Activated B cell treated with CpG ODN at 0.5 μM for 24 hours (primary cell): ENCODE data around the gene COL5A1. TPM values are rescaled to one million over a fixed set of nuclear protein-coding genes. Genes with fewer than 3 reads are reported as not detected.

ENCODE experiments used
- ATAC-seq: fragments of 200-7000 bp; cut with Tn5 transposase; one replicate; pipeline ENCODE4 v1.10.0; 2021; ENCODE audit warnings: low read depth, mild to moderate bottlenecking, moderate library complexity
- CTCF ChIA-PET: fragments of 350-600 bp; sonication (Branson Sonifier 250); formaldehyde crosslinking; loops from one replicate; lab custom pipeline; 2021; ENCODE audit warnings: antibody characterized with exemption; lab: Charles Lee
- POLR2A ChIA-PET: fragments of 350-600 bp; sonication (Branson Sonifier 250); formaldehyde crosslinking; loops from one replicate; lab custom pipeline; 2021; ENCODE audit warnings: antibody characterized with exemption; lab: Charles Lee
- DNase-seq: peaks from one replicate; pipeline ENCODE4 v3.0.0; 2022
- H3K27ac Mint-ChIP-seq: one replicate; pipeline ENCODE4 v1.8.0; 2020; ENCODE audit warnings: mixed read lengths
- H3K27me3 Mint-ChIP-seq: one replicate; pipeline ENCODE4 v1.8.0; 2021; ENCODE audit warnings: mixed read lengths
- H3K36me3 Mint-ChIP-seq: one replicate; pipeline ENCODE4 v1.8.0; 2021; ENCODE audit warnings: low read depth, mixed read lengths
- H3K4me1 Mint-ChIP-seq: one replicate; pipeline ENCODE4 v1.8.0; 2021; ENCODE audit warnings: mixed read lengths
- H3K4me3 Mint-ChIP-seq: one replicate; pipeline ENCODE4 v1.8.0; 2020; ENCODE audit warnings: mild to moderate bottlenecking, mixed read lengths
- H3K9me3 Mint-ChIP-seq: one replicate; pipeline ENCODE4 v1.8.0; 2020; ENCODE audit warnings: mixed read lengths
- CTCF ChIP-seq: fragments of 200-600 bp; IDR thresholded peaks from one replicate; pipeline ENCODE4 v1.8.0; 2022; ENCODE audit warnings: antibody characterized with exemption, mild to moderate bottlenecking
- intact Hi-C: fragments of 100-400 bp; cut with micrococcal nuclease; formaldehyde crosslinking; loops from one replicate; pipeline ENCODE4 v1.15.1; 2024
- total RNA-seq: library from RNA; stranded (reverse); gene quantifications from 2 replicates; pipeline ENCODE4 v1.2.3, GENCODE V29; 2022

Gene COL5A1
- total RNA-seq, 1 donor from 2014 or later = 0.02 TPM

GRCh38 chr9:134830126-134830525 is 188.5 kb downstream of the COL5A1 start:
- TF ChIP-seq CTCF = no peak
- H3K27me3 Mint-ChIP-seq = no peaks in the 10 kb centered on the region
- no peaks in the 10 kb centered on the region for H3K36me3 Mint-ChIP-seq
- ATAC-seq (no peak), DNase-seq (no peak)
- H3K27ac Mint-ChIP-seq = no peak overlapping the region
- intact Hi-C loops = no loop called here
- no peak overlapping the region for H3K4me3 Mint-ChIP-seq
- H3K9me3 Mint-ChIP-seq = no peaks in the 10 kb centered on the region
- CTCF ChIA-PET = no interaction called here
- POLR2A ChIA-PET = no interaction called here
- H3K4me1 Mint-ChIP-seq = no peaks in the 10 kb centered on the region

- intact Hi-C loops = no loop called here
- POLR2A ChIA-PET = no interaction called here
- TF ChIP-seq CTCF = no peak
- H3K27me3 Mint-ChIP-seq = no peaks in the 10 kb centered on the region
- H3K9me3 Mint-ChIP-seq = no peaks in the 10 kb centered on the region
- ATAC-seq (no peak), DNase-seq (no peak)
- no peak overlapping the region for H3K27ac Mint-ChIP-seq
- no peaks in the 10 kb centered on the region for H3K4me1 Mint-ChIP-seq
- H3K4me3 Mint-ChIP-seq = no peak overlapping the region
- H3K36me3 Mint-ChIP-seq = no peaks in the 10 kb centered on the region
- CTCF ChIA-PET = no interaction called here
Observed at GRCh38 chr9:134830926-134831720, 189.5 kb downstream of the COL5A1 start.

- Mint-ChIP-seq H3K36me3 (no peaks in the 10 kb centered on the region), H3K9me3 (no peaks in the 10 kb centered on the region), H3K27ac (no peak overlapping the region), H3K27me3 (no peaks in the 10 kb centered on the region), H3K4me3 (no peak overlapping the region), H3K4me1 (no peaks in the 10 kb centered on the region)
- POLR2A ChIA-PET = no interaction called here
- TF ChIP-seq CTCF = no peak
- no peak for ATAC-seq
- no peak for DNase-seq
- intact Hi-C loops = no loop called here
- CTCF ChIA-PET = no interaction called here
Observed at GRCh38 chr9:134832471-134832870, 190.9 kb downstream of the COL5A1 start.

- Mint-ChIP-seq H3K36me3 (no peaks in the 10 kb centered on the region), H3K27me3 (no peaks in the 10 kb centered on the region), H3K9me3 (no peaks in the 10 kb centered on the region), H3K4me3 (no peak overlapping the region), H3K4me1 (no peaks in the 10 kb centered on the region), H3K27ac (no peak overlapping the region)
- intact Hi-C loops = no loop called here
- TF ChIP-seq CTCF = no peak
- DNase-seq = no peak
- no peak for ATAC-seq
- POLR2A ChIA-PET = no interaction called here
- CTCF ChIA-PET = no interaction called here
Observed at GRCh38 chr9:134833294-134833880, 191.8 kb downstream of the COL5A1 start.

GRCh38 chr9:134834217-134834956 is 192.8 kb downstream of the COL5A1 start:
- DNase-seq (no peak), ATAC-seq (no peak)
- POLR2A ChIA-PET = no interaction called here
- Mint-ChIP-seq H3K27me3 (no peaks in the 10 kb centered on the region), H3K9me3 (no peaks in the 10 kb centered on the region), H3K4me1 (no peaks in the 10 kb centered on the region), H3K27ac (no peak overlapping the region), H3K36me3 (no peaks in the 10 kb centered on the region), H3K4me3 (no peak overlapping the region)
- intact Hi-C loops = no loop called here
- CTCF ChIA-PET = no interaction called here
- TF ChIP-seq CTCF = no peak
